ENCODE measurements around the gene KRT85. TPM values are rescaled to one million over a fixed set of nuclear protein-coding genes. Genes with fewer than 3 reads are reported as not detected.

The KRT85 gene
- total RNA-seq, 1 donor from 2014 or later: not detected

GRCh38 chr12:52327830-52328500 is 39.3 kb downstream of the KRT85 start:
- H3K4me3 ChIP-seq (ENCODE audit: low read depth, low read length): no peak overlapping the region
- no peak for TF ChIP-seq CTCF (conservative IDR thresholded peaks at IDR 0.05; ENCODE audit: low read depth, low read length)
- DNase-seq (ENCODE audit: low read depth): no peak

DNA sequence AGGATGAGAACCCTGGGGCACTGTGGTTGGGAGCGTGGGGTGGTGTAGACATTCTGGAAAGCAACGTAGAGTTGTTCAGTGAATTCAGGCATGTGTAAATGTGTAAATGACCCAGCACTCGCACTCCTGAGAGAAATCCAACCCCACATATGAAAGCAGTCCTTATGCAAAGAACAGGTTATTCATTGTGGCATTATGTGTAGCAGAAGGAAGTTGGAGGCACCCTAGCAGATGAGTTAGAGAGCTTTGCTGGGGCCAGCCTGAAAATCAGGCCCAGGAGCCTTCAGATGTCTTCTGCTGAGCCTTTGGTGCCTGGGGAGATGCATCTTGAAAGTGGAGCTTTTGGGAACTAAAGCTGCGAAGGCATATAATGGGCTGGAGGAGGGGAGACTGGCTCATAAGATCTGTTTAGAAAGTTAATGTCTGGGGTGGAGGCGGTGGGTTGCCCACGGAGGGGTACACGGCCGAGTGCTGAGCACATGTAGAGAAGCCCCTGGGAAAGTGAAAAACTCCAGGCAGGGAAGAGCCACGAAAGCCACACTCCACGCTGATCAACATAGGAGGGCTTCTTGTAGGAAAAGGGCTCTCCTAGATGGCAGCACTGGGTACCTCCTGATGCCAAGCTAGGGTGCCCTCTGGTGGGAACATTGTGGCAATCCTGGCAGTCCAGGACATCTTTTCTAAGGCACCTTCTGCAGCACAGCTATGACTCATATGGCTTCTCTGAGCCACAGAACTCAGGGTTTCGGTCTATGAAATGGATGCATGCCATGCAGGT is 40.0 kb downstream of the KRT85 start:
- TF ChIP-seq CTCF (conservative IDR thresholded peaks at IDR 0.05; ENCODE audit: low read depth, low read length): peak; percentile 100
- no peak overlapping the region for H3K4me3 ChIP-seq (ENCODE audit: low read depth, low read length)
- peak; percentile 74 for DNase-seq (ENCODE audit: low read depth)

- TF ChIP-seq CTCF (conservative IDR thresholded peaks at IDR 0.05; ENCODE audit: low read depth, low read length): no peak
- DNase-seq (ENCODE audit: low read depth): no peak
- no peak overlapping the region for H3K4me3 ChIP-seq (ENCODE audit: low read depth, low read length)
Measured at GRCh38 chr12:52324153-52324444, 43.2 kb downstream of the KRT85 start.

- H3K4me3 ChIP-seq (ENCODE audit: low read depth, low read length): no peak overlapping the region
- no peak for TF ChIP-seq CTCF (conservative IDR thresholded peaks at IDR 0.05; ENCODE audit: low read depth, low read length)
- no peak for DNase-seq (ENCODE audit: low read depth)
Measured at GRCh38 chr12:52323416-52324152, 43.7 kb downstream of the KRT85 start.

DNA sequence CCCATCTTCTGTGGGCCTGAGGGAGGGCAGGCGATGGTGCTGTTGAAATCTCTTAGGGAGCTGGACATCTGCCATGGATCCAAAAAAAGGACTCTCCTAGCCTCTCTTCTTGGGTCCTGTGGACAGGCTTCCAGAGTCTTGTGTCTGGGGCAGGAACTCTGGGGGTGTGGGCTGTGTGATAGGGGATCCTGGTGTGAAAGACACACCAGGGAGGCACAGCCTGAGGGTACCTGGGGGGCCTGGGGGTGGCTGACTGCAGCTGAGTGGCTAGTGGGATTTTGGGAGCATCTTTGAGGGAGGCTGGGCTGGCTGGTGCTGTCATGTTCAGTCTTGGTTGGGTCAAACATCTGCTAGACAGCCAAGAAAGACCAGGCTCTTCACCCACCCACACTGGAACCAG is 44.3 kb downstream of the KRT85 start:
- DNase-seq (ENCODE audit: low read depth): no peak
- no peak overlapping the region for H3K4me3 ChIP-seq (ENCODE audit: low read depth, low read length)
- no peak for TF ChIP-seq CTCF (conservative IDR thresholded peaks at IDR 0.05; ENCODE audit: low read depth, low read length)

GRCh38 chr12:52322069-52322468 is 45.2 kb downstream of the KRT85 start:
- no peak for TF ChIP-seq CTCF (conservative IDR thresholded peaks at IDR 0.05; ENCODE audit: low read depth, low read length)
- DNase-seq (ENCODE audit: low read depth): no peak
- no peak overlapping the region for H3K4me3 ChIP-seq (ENCODE audit: low read depth, low read length)
